NOMO-1 treated with dmso at 0.1 percent for 144 hours (cell line): ENCODE results near the gene ZNF660.
A peak's percentile ranks its signal among the peaks of the same experiment; 100 is the strongest.

Source experiments
- DNase-seq: peaks from one replicate; lab custom pipeline; 2025; ENCODE audit not compliant: unreplicated experiment; lab: John Stamatoyannopoulos, UW

ZNF660 gene

GRCh38 chr3:44628716-44629115 is 44.0 kb downstream of the ZNF660 start:
- DNase-seq: no peak

GRCh38 chr3:44632193-44632592 is 47.4 kb downstream of the ZNF660 start:
- no peak for DNase-seq

GRCh38 chr3:44642337-44642736 is 57.6 kb downstream of the ZNF660 start:
- no peak for DNase-seq

- DNase-seq: no peak
Measured at GRCh38 chr3:44643024-44643423, 58.3 kb downstream of the ZNF660 start.

- no peak for DNase-seq
Measured at GRCh38 chr3:44647771-44648170, 63.0 kb downstream of the ZNF660 start.

- peak; percentile 58 for DNase-seq
Measured at GRCh38 chr3:44648564-44649229, 63.9 kb downstream of the ZNF660 start, which contains the start of gene ZNF35. Gene ZNF35, plus strand, starts transcription at chr3:44648732. Its CDS starts 2,336 bp downstream, at chr3:44651068.
